ENCODE data around the gene ACAN. TPM values are rescaled to one million over a fixed set of nuclear protein-coding genes. Genes with fewer than 3 reads are reported as not detected.

Gene ACAN
- total RNA-seq, 2 donors from 2014 or later, result 0.17 to 0.35 TPM

DNA sequence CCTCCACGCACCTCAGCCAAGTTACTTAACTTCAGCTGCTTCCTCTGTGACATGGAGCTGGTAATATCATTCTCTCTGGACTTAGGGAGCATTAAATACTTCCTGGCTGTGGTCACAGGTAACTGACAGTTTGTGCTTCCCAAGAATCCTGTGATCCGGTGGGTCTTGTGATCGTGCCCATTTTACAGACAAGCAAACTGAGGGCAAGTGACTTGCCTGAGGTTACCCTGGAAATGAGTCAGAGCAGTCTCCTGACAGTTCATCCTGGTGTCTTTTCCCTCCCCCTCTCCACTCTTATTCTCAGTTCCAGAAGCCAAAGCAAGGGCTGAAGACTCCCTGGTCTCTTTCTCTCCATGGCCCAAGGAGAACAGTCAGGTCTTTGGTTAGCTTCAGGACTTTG lies 35.9 kb downstream of the ACAN start:
- H3K27ac ChIP-seq, result no peak overlapping the region
- TF ChIP-seq, protein P1, sequence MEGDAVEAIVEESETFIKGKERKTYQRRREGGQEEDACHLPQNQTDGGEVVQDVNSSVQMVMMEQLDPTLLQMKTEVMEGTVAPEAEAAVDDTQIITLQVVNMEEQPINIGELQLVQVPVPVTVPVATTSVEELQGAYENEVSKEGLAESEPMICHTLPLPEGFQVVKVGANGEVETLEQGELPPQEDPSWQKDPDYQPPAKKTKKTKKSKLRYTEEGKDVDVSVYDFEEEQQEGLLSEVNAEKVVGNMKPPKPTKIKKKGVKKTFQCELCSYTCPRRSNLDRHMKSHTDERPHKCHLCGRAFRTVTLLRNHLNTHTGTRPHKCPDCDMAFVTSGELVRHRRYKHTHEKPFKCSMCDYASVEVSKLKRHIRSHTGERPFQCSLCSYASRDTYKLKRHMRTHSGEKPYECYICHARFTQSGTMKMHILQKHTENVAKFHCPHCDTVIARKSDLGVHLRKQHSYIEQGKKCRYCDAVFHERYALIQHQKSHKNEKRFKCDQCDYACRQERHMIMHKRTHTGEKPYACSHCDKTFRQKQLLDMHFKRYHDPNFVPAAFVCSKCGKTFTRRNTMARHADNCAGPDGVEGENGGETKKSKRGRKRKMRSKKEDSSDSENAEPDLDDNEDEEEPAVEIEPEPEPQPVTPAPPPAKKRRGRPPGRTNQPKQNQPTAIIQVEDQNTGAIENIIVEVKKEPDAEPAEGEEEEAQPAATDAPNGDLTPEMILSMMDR (IDR thresholded peaks at IDR 0.05), result no peak
- no peak overlapping the region for H3K4me3 ChIP-seq
- no peak for DNase-seq
- H3K36me3 ChIP-seq, result no peaks in the 10 kb centered on the region
- H3K4me1 ChIP-seq, result no peaks in the 10 kb centered on the region
- no peak overlapping the region for H3K9ac ChIP-seq (ENCODE audit: low read depth in 2 of 2, low read length in 2 of 2)
- intact Hi-C loops (cut with DNase I), result loop anchor here (10.0 kb wide), 2 partner anchors 214 to 364 kb away; partner anchors contain the start of gene AEN
- H3K27me3 ChIP-seq, result no peaks in the 10 kb centered on the region
- no peaks in the 10 kb centered on the region for H3K9me3 ChIP-seq

DNA sequence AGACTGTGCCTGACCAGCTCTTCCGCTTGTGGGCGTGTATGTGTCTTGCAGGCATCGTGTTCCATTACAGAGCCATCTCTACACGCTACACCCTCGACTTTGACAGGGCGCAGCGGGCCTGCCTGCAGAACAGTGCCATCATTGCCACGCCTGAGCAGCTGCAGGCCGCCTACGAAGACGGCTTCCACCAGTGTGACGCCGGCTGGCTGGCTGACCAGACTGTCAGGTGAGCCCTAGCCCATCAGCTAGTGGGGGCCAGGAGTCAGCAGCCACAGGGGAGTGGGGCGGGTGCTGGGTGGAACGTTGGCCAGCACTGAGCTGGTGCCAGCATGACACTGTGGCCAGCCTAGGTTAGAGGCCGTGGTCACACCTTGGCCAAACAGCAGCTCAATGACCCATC lies 36.7 kb downstream of the ACAN start:
- no peak for DNase-seq
- Histone ChIP-seq H3K4me3 (no peak overlapping the region), H3K4me1 (no peaks in the 10 kb centered on the region), H3K9ac (ENCODE audit: low read depth in 2 of 2, low read length in 2 of 2) (no peak overlapping the region), H3K9me3 (no peaks in the 10 kb centered on the region), H3K36me3 (no peaks in the 10 kb centered on the region), H3K27me3 (no peaks in the 10 kb centered on the region), H3K27ac (no peak overlapping the region)
- TF ChIP-seq, protein P1 (IDR thresholded peaks at IDR 0.05), result no peak
- intact Hi-C loops (cut with DNase I), result loop anchor here (10.0 kb wide), 2 partner anchors 215 to 365 kb away; partner anchors contain the start of gene AEN

DNA sequence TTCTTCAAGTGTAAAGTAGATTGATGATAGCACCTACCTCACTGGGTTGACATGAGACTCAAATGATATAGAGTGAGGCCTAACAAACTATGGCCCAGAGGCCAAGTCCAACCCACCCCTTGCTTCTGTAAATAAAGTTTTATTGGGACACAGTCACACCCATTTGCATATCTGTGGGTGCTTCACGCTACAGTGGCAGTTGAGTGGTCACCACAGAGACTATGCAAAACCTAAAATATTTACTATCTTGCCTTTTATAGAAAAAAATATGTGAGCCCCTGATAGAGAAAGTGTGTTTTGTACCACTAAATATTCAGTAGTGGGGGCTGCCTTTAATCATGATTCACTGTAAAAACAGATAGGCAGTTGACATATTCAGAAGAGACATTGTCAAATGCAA lies 38.0 kb downstream of the ACAN start:
- Histone ChIP-seq H3K27ac (no peak overlapping the region), H3K9me3 (no peaks in the 10 kb centered on the region), H3K9ac (ENCODE audit: low read depth in 2 of 2, low read length in 2 of 2) (no peak overlapping the region), H3K27me3 (no peaks in the 10 kb centered on the region), H3K36me3 (no peaks in the 10 kb centered on the region), H3K4me1 (no peaks in the 10 kb centered on the region), H3K4me3 (no peak overlapping the region)
- intact Hi-C loops (cut with DNase I), result no loop called here
- DNase-seq, result no peak
- TF ChIP-seq, protein P1 (IDR thresholded peaks at IDR 0.05), result no peak

DNA sequence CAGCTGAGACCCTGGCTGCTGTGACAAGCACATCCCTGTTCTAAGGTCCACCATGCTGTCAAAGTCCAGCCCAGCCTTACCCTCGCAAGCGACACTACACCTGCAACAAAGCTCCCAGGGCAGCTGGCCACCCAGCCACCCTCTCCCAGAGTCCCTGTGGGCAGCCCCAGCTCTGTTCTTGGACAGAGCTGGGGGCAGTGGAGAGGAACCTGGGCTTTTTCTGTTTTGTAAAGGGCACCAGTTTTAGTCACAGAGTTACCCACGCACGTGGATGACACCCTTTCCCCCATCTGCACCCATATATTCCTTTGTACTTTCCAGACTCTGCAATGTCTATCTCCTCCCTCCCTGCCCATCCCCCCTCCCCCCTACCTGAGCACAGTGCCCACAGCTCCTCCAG lies 38.9 kb downstream of the ACAN start:
- intact Hi-C loops (cut with DNase I), result no loop called here
- TF ChIP-seq, protein P1 (IDR thresholded peaks at IDR 0.05), result no peak
- no peak overlapping the region for H3K9ac ChIP-seq (ENCODE audit: low read depth in 2 of 2, low read length in 2 of 2)
- DNase-seq, result no peak
- H3K27ac ChIP-seq, result no peak overlapping the region
- no peak overlapping the region for H3K4me3 ChIP-seq
- no peaks in the 10 kb centered on the region for H3K4me1 ChIP-seq
- no peaks in the 10 kb centered on the region for H3K36me3 ChIP-seq
- H3K9me3 ChIP-seq, result no peaks in the 10 kb centered on the region
- H3K27me3 ChIP-seq, result no peaks in the 10 kb centered on the region

DNA sequence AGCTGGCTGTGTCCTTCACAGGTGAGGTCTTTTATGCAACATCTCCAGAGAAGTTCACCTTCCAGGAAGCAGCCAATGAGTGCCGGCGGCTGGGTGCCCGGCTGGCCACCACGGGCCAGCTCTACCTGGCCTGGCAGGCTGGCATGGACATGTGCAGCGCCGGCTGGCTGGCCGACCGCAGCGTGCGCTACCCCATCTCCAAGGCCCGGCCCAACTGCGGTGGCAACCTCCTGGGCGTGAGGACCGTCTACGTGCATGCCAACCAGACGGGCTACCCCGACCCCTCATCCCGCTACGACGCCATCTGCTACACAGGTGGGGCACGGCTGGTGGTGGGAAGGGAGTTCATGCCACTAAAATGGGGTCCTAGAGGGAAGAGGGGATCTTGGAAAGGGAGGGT lies 40.1 kb downstream of the ACAN start:
- Histone ChIP-seq H3K4me1 (no peaks in the 10 kb centered on the region), H3K9ac (ENCODE audit: low read depth in 2 of 2, low read length in 2 of 2) (no peak overlapping the region), H3K27ac (no peak overlapping the region), H3K9me3 (no peaks in the 10 kb centered on the region), H3K36me3 (no peaks in the 10 kb centered on the region), H3K4me3 (no peak overlapping the region), H3K27me3 (no peaks in the 10 kb centered on the region)
- intact Hi-C loops (cut with DNase I), result no loop called here
- TF ChIP-seq, protein P1 (IDR thresholded peaks at IDR 0.05), result no peak
- no peak for DNase-seq
